Measurements from ENCODE around the gene PRG3. TPM values are rescaled to one million over a fixed set of nuclear protein-coding genes. Genes with fewer than 3 reads are reported as not detected.

The PRG3 gene
- total and polyA plus RNA-seq, 2 of the 13 experiments (the other 11 are each of a cell fraction or from before 2014, with no cell fraction given), result not detected

GRCh38 chr11:57335343-57336110, 45.4 kb downstream of the PRG3 start, which contains the start of gene SSRP1 (continued):
- TF ChIP-seq ZNF782 (CRISPR knock-in tag; IDR thresholded peaks at IDR 0.05; ENCODE audit: borderline replicate concordance), result no peak; the same call in 1 of the 2 replicates
- TF ChIP-seq ZNF788 (CRISPR knock-in tag; IDR thresholded peaks at IDR 0.05; ENCODE audit: borderline replicate concordance), result peak; percentile 7; the same call in 1 of the 2 replicates
- no peak for TF ChIP-seq SMAD9 (CRISPR knock-in tag; IDR thresholded peaks at IDR 0.05)
- TF ChIP-seq ZNF451 (CRISPR knock-in tag; IDR thresholded peaks at IDR 0.05), result no peak
- TF ChIP-seq HOMEZ (CRISPR knock-in tag; IDR thresholded peaks at IDR 0.05; ENCODE audit: low read depth), result no peak
- no peak for TF ChIP-seq RBM22 (optimal IDR thresholded peaks at IDR 0.05; ENCODE audit: low read length)
- TF ChIP-seq ZNF563 (CRISPR knock-in tag; IDR thresholded peaks at IDR 0.05), result 0 out of 2 replicates have a peak, but pooled peaks have one; percentile 44
- peak; percentile 75; the same call in 1 of the 2 replicates for TF ChIP-seq ZBTB25 (CRISPR knock-in tag; IDR thresholded peaks at IDR 0.05)
- no peak for TF ChIP-seq MLLT10 (CRISPR knock-in tag; IDR thresholded peaks at IDR 0.05)
- TF ChIP-seq ZNF567 (CRISPR knock-in tag; IDR thresholded peaks at IDR 0.05; ENCODE audit: borderline replicate concordance), result no peak
- TF ChIP-seq ZNF253 (CRISPR knock-in tag; IDR thresholded peaks at IDR 0.05; ENCODE audit: borderline replicate concordance), result no peak
- no peak for TF ChIP-seq ZNF564 (CRISPR knock-in tag; IDR thresholded peaks at IDR 0.05)
- no peak for TF ChIP-seq PBX3 (CRISPR knock-in tag; IDR thresholded peaks at IDR 0.05; ENCODE audit: borderline replicate concordance)
- TF ChIP-seq ELF4 (CRISPR knock-in tag; IDR thresholded peaks at IDR 0.05; ENCODE audit: borderline replicate concordance), result no peak
- no peak for TF ChIP-seq IKZF4 (CRISPR knock-in tag; IDR thresholded peaks at IDR 0.05; ENCODE audit: borderline replicate concordance, low read depth, not compliant biosample characterization)
- peak; percentile 47; the same call in 1 of the 2 replicates for TF ChIP-seq SP2 (CRISPR knock-in tag; IDR thresholded peaks at IDR 0.05)
- no peak for TF ChIP-seq MTERF4 (CRISPR knock-in tag; IDR thresholded peaks at IDR 0.05)
- TF ChIP-seq THYN1 (CRISPR knock-in tag; IDR thresholded peaks at IDR 0.05; ENCODE audit: borderline replicate concordance, low read depth), result no peak

All from HepG2 (cell line).